ENCODE measurements around the gene AUTS2. TPM values are rescaled to one million over a fixed set of nuclear protein-coding genes. Genes with fewer than 3 reads are reported as not detected.
A peak's percentile ranks its signal among the peaks of the same experiment; 100 is the strongest.

AUTS2 gene
- polyA plus RNA-seq, 1 donor (not counting 4 experiments of a cell fraction or from before 2014, with no cell fraction given): 4.7 TPM

GRCh38 chr7:70738151-70738885, 1140.0 kb downstream of the AUTS2 start:
- Histone ChIP-seq H3K9me3 (ENCODE audit: control insufficient read depth, low read depth, low read length) (no peaks in the 10 kb centered on the region), H3K9ac (ENCODE audit: control insufficient read depth, extremely low read depth, insufficient read depth, low read length) (no peak overlapping the region), H2AFZ (ENCODE audit: control insufficient read depth, low read length) (no peak overlapping the region), H3K27me3 (ENCODE audit: control insufficient read depth, extremely low read depth, insufficient read depth, low read length) (no peaks in the 10 kb centered on the region), H3K4me3 (ENCODE audit: control insufficient read depth in 2 of 3, extremely low read depth in 1 of 3, insufficient read depth in 2 of 3, low read depth in 1 of 3, low read length in 3 of 3) (no peak overlapping the region), H3K4me2 (ENCODE audit: control insufficient read depth, extremely low read depth, insufficient read depth, low read depth, low read length) (no peak overlapping the region), H3K79me2 (ENCODE audit: control insufficient read depth, insufficient read depth, low read length) (peaks cover 65% of the 10 kb centered on the region), H3K36me3 (ENCODE audit: control insufficient read depth in 2 of 2, extremely low read depth in 1 of 2, insufficient read depth in 2 of 2, low read length in 2 of 2) (no peaks in the 10 kb centered on the region), H4K20me1 (ENCODE audit: control insufficient read depth, extremely low read depth, insufficient read depth, low read length) (peaks cover 3% of the 10 kb centered on the region), H3K9me1 (ENCODE audit: control insufficient read depth, extremely low read depth, insufficient read depth, low read length) (no peaks in the 10 kb centered on the region), H3K27ac (ENCODE audit: control insufficient read depth, insufficient read depth, low read length) (peak overlapping the region; percentile 10), H3K4me1 (ENCODE audit: control insufficient read depth, extremely low read depth, insufficient read depth, low read length) (peaks cover 42% of the 10 kb centered on the region)
- TF ChIP-seq EZH2 (IDR thresholded peaks at IDR 0.05; ENCODE audit: low read length) (no peak), CTCF (optimal IDR thresholded peaks at IDR 0.05 in 1 of 3, IDR thresholded peaks at IDR 0.05 in 1 of 3, conservative IDR thresholded peaks at IDR 0.05 in 1 of 3; ENCODE audit: extremely low read depth in 1 of 3, insufficient read depth in 2 of 3, low read length in 3 of 3) (peak in 2 of 3 experiments; percentile 33 to 36)
- dilution Hi-C loops (cut with MboI; ENCODE audit: extremely low pct_ligation_motif_present, low sequenced_read_pairs): no loop called here
- peak; percentile 93 for FAIRE-seq
- DNase-seq (ENCODE audit: low read depth, low spot score): no peak

GRCh38 chr7:70739646-70740210, 1141.5 kb downstream of the AUTS2 start:
- peaks cover 65% of the 10 kb centered on the region for H3K79me2 ChIP-seq (ENCODE audit: control insufficient read depth, insufficient read depth, low read length)
- H3K9ac ChIP-seq (ENCODE audit: control insufficient read depth, extremely low read depth, insufficient read depth, low read length): no peak overlapping the region
- H3K27ac ChIP-seq (ENCODE audit: control insufficient read depth, insufficient read depth, low read length): no peak overlapping the region
- no peaks in the 10 kb centered on the region for H3K36me3 ChIP-seq (ENCODE audit: control insufficient read depth in 2 of 2, extremely low read depth in 1 of 2, insufficient read depth in 2 of 2, low read length in 2 of 2)
- FAIRE-seq (no peak), DNase-seq (ENCODE audit: low read depth, low spot score) (no peak)
- peaks cover 3% of the 10 kb centered on the region for H4K20me1 ChIP-seq (ENCODE audit: control insufficient read depth, extremely low read depth, insufficient read depth, low read length)
- H3K27me3 ChIP-seq (ENCODE audit: control insufficient read depth, extremely low read depth, insufficient read depth, low read length): no peaks in the 10 kb centered on the region
- H2AFZ ChIP-seq (ENCODE audit: control insufficient read depth, low read length): no peak overlapping the region
- H3K4me2 ChIP-seq (ENCODE audit: control insufficient read depth, extremely low read depth, insufficient read depth, low read depth, low read length): no peak overlapping the region
- no peaks in the 10 kb centered on the region for H3K9me1 ChIP-seq (ENCODE audit: control insufficient read depth, extremely low read depth, insufficient read depth, low read length)
- no peak overlapping the region for H3K4me3 ChIP-seq (ENCODE audit: control insufficient read depth in 2 of 3, extremely low read depth in 1 of 3, insufficient read depth in 2 of 3, low read depth in 1 of 3, low read length in 3 of 3)
- dilution Hi-C loops (cut with MboI; ENCODE audit: extremely low pct_ligation_motif_present, low sequenced_read_pairs): no loop called here
- no peaks in the 10 kb centered on the region for H3K9me3 ChIP-seq (ENCODE audit: control insufficient read depth, low read depth, low read length)
- peaks cover 42% of the 10 kb centered on the region for H3K4me1 ChIP-seq (ENCODE audit: control insufficient read depth, extremely low read depth, insufficient read depth, low read length)
- TF ChIP-seq CTCF (optimal IDR thresholded peaks at IDR 0.05 in 1 of 3, IDR thresholded peaks at IDR 0.05 in 1 of 3, conservative IDR thresholded peaks at IDR 0.05 in 1 of 3; ENCODE audit: extremely low read depth in 1 of 3, insufficient read depth in 2 of 3, low read length in 3 of 3) (no peak), EZH2 (IDR thresholded peaks at IDR 0.05; ENCODE audit: low read length) (no peak)
